HEK293 (cell line): ENCODE measurements around the gene RAMP1.

ENCODE experiments used
- CTCF ChIA-PET: fragments of 350-600 bp; formaldehyde crosslinking; extraction: SDS; loops from one replicate; lab custom pipeline; 2021; ENCODE audit warnings: antibody characterized with exemption; lab: Yijun Ruan, JAX
- POLR2A ChIA-PET: fragments of 300-600 bp; formaldehyde crosslinking; extraction: SDS; loops from one replicate; lab custom pipeline; 2020; ENCODE audit warnings: antibody characterized with exemption, inconsistent platforms; lab: Yijun Ruan, JAX
- H3K27ac ChIP-seq: fragments of 200-500 bp; sonication (Bioruptor generic); 2 replicates; pipeline ENCODE4 v1.5.1; 2014; ENCODE audit warnings: low read depth, low read length, control low read depth, inconsistent platforms; ENCODE audit errors: extremely low read depth
- H3K36me3 ChIP-seq, 2 experiments: fragments of 200-500 bp in 1 of 2; sonication (Bioruptor generic) in 1 of 2; 1 replicate in 1 of 2; 2 replicates in 1 of 2; pipeline ENCODE4 v1.5.1; 2014 to 2017; ENCODE audit warnings: inconsistent platforms in 2 of 2, low read length in 2 of 2; ENCODE audit not compliant: control insufficient read depth in 2 of 2, insufficient read depth in 1 of 2
- H3K4me1 ChIP-seq: fragments of 200-500 bp; sonication (Bioruptor generic); 2 replicates; pipeline ENCODE4 v1.5.1; 2014; ENCODE audit warnings: mild to moderate bottlenecking, low read length, inconsistent platforms; ENCODE audit not compliant: control insufficient read depth, insufficient read depth
- H3K4me3 ChIP-seq: 2 replicates; pipeline ENCODE4 v1.5.1; 2011; ENCODE audit warnings: low read depth, mild to moderate bottlenecking, control low read depth, low read length, moderate library complexity
- H3K9me3 ChIP-seq: fragments of 200-500 bp; sonication (Bioruptor generic); 2 replicates; pipeline ENCODE4 v1.5.1; 2014; ENCODE audit warnings: low read depth, low read length, inconsistent platforms; ENCODE audit not compliant: control insufficient read depth, insufficient read depth
- CTCF ChIP-seq: fragments of 450-650 bp; formaldehyde crosslinking; IDR thresholded peaks from 2 replicates; pipeline ENCODE4 v1.5.1; 2016; ENCODE audit warnings: missing biosample characterization, missing genetic modification characterization
- GLI4 ChIP-seq: fragments of 450-650 bp; formaldehyde crosslinking; IDR thresholded peaks from 2 replicates; pipeline ENCODE4 v1.5.1; 2016; ENCODE audit warnings: missing biosample characterization, missing genetic modification characterization
- YY2 ChIP-seq: fragments of 450-650 bp; formaldehyde crosslinking; IDR thresholded peaks from 2 replicates; pipeline ENCODE4 v1.5.1; 2016; ENCODE audit warnings: missing biosample characterization, missing genetic modification characterization
- ZBTB48 ChIP-seq: fragments of 450-650 bp; formaldehyde crosslinking; IDR thresholded peaks from 2 replicates; pipeline ENCODE4 v1.5.1; 2016; ENCODE audit warnings: missing biosample characterization, missing genetic modification characterization
- ZFHX2 ChIP-seq: fragments of 450-650 bp; formaldehyde crosslinking; conservative IDR thresholded peaks from 2 replicates; pipeline ENCODE4 v1.5.1; 2016; ENCODE audit warnings: missing biosample characterization, missing genetic modification characterization
- ZFP37 ChIP-seq: fragments of 450-650 bp; formaldehyde crosslinking; IDR thresholded peaks from 2 replicates; pipeline ENCODE4 v1.5.1; 2016; ENCODE audit warnings: missing biosample characterization, missing genetic modification characterization
- ZNF10 ChIP-seq: fragments of 450-650 bp; formaldehyde crosslinking; IDR thresholded peaks from 2 replicates; pipeline ENCODE4 v1.5.1; 2017; ENCODE audit warnings: missing biosample characterization, missing genetic modification characterization
- ZNF132 ChIP-seq: fragments of 450-650 bp; formaldehyde crosslinking; IDR thresholded peaks from 2 replicates; pipeline ENCODE4 v1.5.1; 2017; ENCODE audit warnings: missing biosample characterization, missing genetic modification characterization, borderline replicate concordance
- ZNF133 ChIP-seq: fragments of 450-650 bp; formaldehyde crosslinking; IDR thresholded peaks from 2 replicates; pipeline ENCODE4 v1.5.1; 2016; ENCODE audit warnings: missing biosample characterization, missing genetic modification characterization
- ZNF18 ChIP-seq: fragments of 450-650 bp; formaldehyde crosslinking; IDR thresholded peaks from 2 replicates; pipeline ENCODE4 v1.5.1; 2016; ENCODE audit warnings: missing biosample characterization, missing genetic modification characterization
- ZNF394 ChIP-seq: fragments of 450-650 bp; formaldehyde crosslinking; IDR thresholded peaks from 2 replicates; pipeline ENCODE4 v1.5.1; 2016; ENCODE audit warnings: missing biosample characterization, missing genetic modification characterization, mild to moderate bottlenecking, moderate library complexity, borderline replicate concordance
- ZNF521 ChIP-seq: fragments of 450-650 bp; formaldehyde crosslinking; IDR thresholded peaks from 2 replicates; pipeline ENCODE4 v1.5.1; 2017; ENCODE audit warnings: missing biosample characterization, mild to moderate bottlenecking, missing genetic modification characterization
- ZNF585B ChIP-seq: fragments of 450-650 bp; formaldehyde crosslinking; IDR thresholded peaks from 2 replicates; pipeline ENCODE4 v1.5.1; 2016; ENCODE audit warnings: missing biosample characterization, missing genetic modification characterization
- ZNF596 ChIP-seq: fragments of 450-650 bp; IDR thresholded peaks from 2 replicates; pipeline ENCODE4 v1.5.0; 2018; ENCODE audit warnings: missing biosample characterization, mild to moderate bottlenecking, missing genetic modification characterization, moderate library complexity
- ZNF677 ChIP-seq: fragments of 450-650 bp; IDR thresholded peaks from 2 replicates; pipeline ENCODE4 v1.5.0; 2018; ENCODE audit warnings: missing biosample characterization, mild to moderate bottlenecking, missing genetic modification characterization, moderate library complexity
- ZNF837 ChIP-seq: fragments of 450-650 bp; formaldehyde crosslinking; IDR thresholded peaks from 2 replicates; pipeline ENCODE4 v1.5.1; 2016; ENCODE audit warnings: missing biosample characterization, missing genetic modification characterization
- ZSCAN16 ChIP-seq: fragments of 450-650 bp; formaldehyde crosslinking; IDR thresholded peaks from 2 replicates; pipeline ENCODE4 v1.5.1; 2016; ENCODE audit warnings: missing biosample characterization, missing genetic modification characterization
- ZXDB ChIP-seq: fragments of 450-650 bp; formaldehyde crosslinking; IDR thresholded peaks from 2 replicates; pipeline ENCODE4 v1.5.1; 2016; ENCODE audit warnings: missing biosample characterization, missing genetic modification characterization
- TF ChIP-seq, protein P1 (sequence below): fragments of 450-650 bp; formaldehyde crosslinking; IDR thresholded peaks from 2 replicates; pipeline ENCODE4 v1.5.1; 2016; ENCODE audit warnings: missing biosample characterization, missing genetic modification characterization

Gene RAMP1

DNA sequence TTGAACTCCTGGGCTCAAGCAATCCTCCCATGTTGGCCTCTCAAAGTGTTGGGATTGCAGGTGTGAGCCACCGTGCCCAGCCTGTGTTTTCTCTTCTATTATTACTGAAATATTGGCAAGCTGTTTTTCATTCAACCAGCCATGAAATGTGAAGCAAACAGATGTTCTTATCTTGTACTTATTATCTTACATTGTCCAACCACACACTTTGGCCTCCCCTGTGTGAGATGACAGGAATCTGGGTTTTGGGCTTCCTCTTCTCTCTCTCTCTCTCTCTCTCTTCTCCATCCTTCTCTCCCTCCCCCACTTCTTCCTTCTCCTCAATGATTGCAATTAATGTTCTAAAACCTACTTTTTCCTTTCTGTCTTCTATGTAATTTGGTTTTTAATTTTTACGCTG lies 33.1 kb downstream of the RAMP1 start:
- no peaks in the 10 kb centered on the region for H3K36me3 ChIP-seq
- TF ChIP-seq GLI4 (tag by site-specific recombination): no peak
- TF ChIP-seq ZNF596 (tag by site-specific recombination): 0 out of 2 replicates have a peak, but pooled peaks have one; percentile 28
- no peak for TF ChIP-seq ZBTB48
- no peak for TF ChIP-seq ZNF18 (tag by site-specific recombination)
- no peak for TF ChIP-seq ZNF521
- no peak overlapping the region for H3K4me3 ChIP-seq
- H3K9me3 ChIP-seq: no peaks in the 10 kb centered on the region
- H3K4me1 ChIP-seq: 0 out of 2 replicates have a peak, but pooled peaks cover 2% of the 10 kb centered on the region
- ChIA-PET CTCF (no interaction called here), POLR2A (no interaction called here)
- H3K27ac ChIP-seq: no peak overlapping the region

- POLR2A ChIA-PET: no interaction called here
- H3K4me1 ChIP-seq: 0 out of 2 replicates have a peak, but pooled peaks cover 2% of the 10 kb centered on the region
- no peaks in the 10 kb centered on the region for H3K9me3 ChIP-seq
- no peak for TF ChIP-seq ZNF585B (tag by site-specific recombination)
- TF ChIP-seq, protein P1, sequence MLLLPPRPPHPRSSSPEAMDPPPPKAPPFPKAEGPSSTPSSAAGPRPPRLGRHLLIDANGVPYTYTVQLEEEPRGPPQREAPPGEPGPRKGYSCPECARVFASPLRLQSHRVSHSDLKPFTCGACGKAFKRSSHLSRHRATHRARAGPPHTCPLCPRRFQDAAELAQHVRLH (tag by site-specific recombination): no peak
- TF ChIP-seq ZNF677: no peak
- no peak for TF ChIP-seq CTCF (tag by site-specific recombination)
- TF ChIP-seq ZNF133: no peak
- TF ChIP-seq ZNF394 (tag by site-specific recombination): no peak
- TF ChIP-seq ZBTB48: no peak
- TF ChIP-seq ZFP37 (tag by site-specific recombination): no peak
- TF ChIP-seq ZXDB (tag by site-specific recombination): no peak
- TF ChIP-seq ZFHX2 (tag by site-specific recombination): no peak
- TF ChIP-seq ZNF10 (tag by site-specific recombination): no peak
- no peak for TF ChIP-seq YY2 (tag by site-specific recombination)
- TF ChIP-seq ZNF132: no peak
- no peaks in the 10 kb centered on the region for H3K36me3 ChIP-seq
- H3K27ac ChIP-seq: no peak overlapping the region
- H3K4me3 ChIP-seq: no peak overlapping the region
- CTCF ChIA-PET: no interaction called here
Measured at GRCh38 chr2:237892984-237893595, 33.7 kb downstream of the RAMP1 start.

- Histone ChIP-seq H3K27ac (no peak overlapping the region), H3K4me1 (0 out of 2 replicates have a peak, but pooled peaks cover 2% of the 10 kb centered on the region), H3K4me3 (no peak overlapping the region), H3K9me3 (no peaks in the 10 kb centered on the region), H3K36me3 (no peaks in the 10 kb centered on the region)
- no peak for TF ChIP-seq ZSCAN16 (tag by site-specific recombination)
- no peak for TF ChIP-seq ZNF837 (tag by site-specific recombination)
- ChIA-PET POLR2A (no interaction called here), CTCF (no interaction called here)
Measured at GRCh38 chr2:237894396-237894979, 35.1 kb downstream of the RAMP1 start.
